Hepatocyte (in vitro differentiated cells): ENCODE measurements around the gene MBD6. TPM values are rescaled to one million over a fixed set of nuclear protein-coding genes. Genes with fewer than 3 reads are reported as not detected.

Experiments used
- DNase-seq: peaks from one replicate; pipeline ENCODE4 v3.0.0-alpha.2; 2016; ENCODE audit warnings: low spot score
- H2AFZ ChIP-seq: fragments of 200-600 bp; sonication (generic); 2 replicates; pipeline ENCODE4 v1.6.0; 2016; ENCODE audit warnings: antibody characterized with exemption, mild to moderate bottlenecking
- H3K27ac ChIP-seq: fragments of 200-600 bp; sonication (generic); 2 replicates; pipeline ENCODE4 v1.5.1; 2016; ENCODE audit warnings: mild to moderate bottlenecking
- H3K27me3 ChIP-seq: fragments of 200-600 bp; sonication (generic); 2 replicates; pipeline ENCODE4 v1.6.1; 2016
- H3K36me3 ChIP-seq: fragments of 200-600 bp; sonication (generic); replicated peaks from 2 replicates; pipeline ENCODE4 v1.5.1; 2016; ENCODE audit warnings: low read depth; ENCODE audit not compliant: insufficient read depth
- H3K4me1 ChIP-seq: fragments of 200-600 bp; sonication (generic); 2 replicates; pipeline ENCODE4 v1.5.1; 2016; ENCODE audit warnings: mild to moderate bottlenecking, moderate library complexity; ENCODE audit not compliant: insufficient read depth
- H3K4me2 ChIP-seq: fragments of 200-600 bp; sonication (generic); 2 replicates; pipeline ENCODE4 v1.6.0; 2016
- H3K4me3 ChIP-seq: fragments of 200-600 bp; sonication (generic); 2 replicates; pipeline ENCODE4 v1.5.1; 2016; ENCODE audit warnings: mild to moderate bottlenecking
- H3K79me2 ChIP-seq: fragments of 200-600 bp; sonication (generic); 2 replicates; pipeline ENCODE4 v1.6.0; 2017; ENCODE audit warnings: mild to moderate bottlenecking
- H3K9me2 ChIP-seq: fragments of 200-600 bp; sonication (generic); replicated peaks from 2 replicates; pipeline ENCODE4 v1.6.0; 2017; ENCODE audit warnings: mild to moderate bottlenecking; ENCODE audit not compliant: insufficient read depth
- H3K9me3 ChIP-seq: fragments of 200-600 bp; sonication (generic); 2 replicates; pipeline ENCODE4 v1.5.1; 2016; ENCODE audit warnings: low read depth, mild to moderate bottlenecking
- H4K20me1 ChIP-seq: fragments of 200-600 bp; sonication (generic); 2 replicates; pipeline ENCODE4 v1.6.0; 2016; ENCODE audit warnings: mild to moderate bottlenecking; ENCODE audit not compliant: insufficient read depth, poor library complexity, severe bottlenecking
- EZH2 ChIP-seq: fragments of 200-600 bp; sonication (generic); IDR thresholded peaks from 2 replicates; pipeline ENCODE4 v1.6.1; 2016; ENCODE audit warnings: antibody characterized with exemption, mild to moderate bottlenecking, borderline replicate concordance
- EZH2phosphoT487 ChIP-seq: fragments of 200-600 bp; sonication (generic); IDR thresholded peaks from one replicate; pipeline ENCODE4 v1.6.1; 2018; ENCODE audit warnings: antibody characterized with exemption, mild to moderate bottlenecking, low read depth, moderate library complexity; ENCODE audit not compliant: unreplicated experiment, severe bottlenecking
- WGBS: methylation state at CpG from one replicate; pipeline ENCODE4 v1.1.6; 2016; ENCODE audit warnings: low lambda C conversion rate; ENCODE audit errors: missing lambda C conversion rate; 5-methylcytosine and 5-hydroxymethylcytosine counted together
- polyA plus RNA-seq: library from polyadenylated mRNA; unstranded; fragments of >200 nt; fragmentation: Nextera tagmentation; extraction: Ambion mirVana; gene quantifications from 2 replicates; pipeline ENCODE4 v1.2.1, GENCODE V29; 2016
- total RNA-seq: library from RNA; depleted of rRNA; stranded (reverse); fragments of >200 nt; gene quantifications from 2 replicates; pipeline ENCODE4 v1.2.3, GENCODE V29; 2014
- TF ChIP-seq, protein P1 (sequence below): fragments of 200-600 bp; sonication (generic); IDR thresholded peaks from 2 replicates; pipeline ENCODE4 v1.5.1; 2016; ENCODE audit warnings: antibody characterized with exemption, mild to moderate bottlenecking; ENCODE audit not compliant: poor library complexity

The MBD6 gene
- total and polyA plus RNA-seq, 2 experiments from 2014 or later = 7.0 to 35.2 TPM

DNA sequence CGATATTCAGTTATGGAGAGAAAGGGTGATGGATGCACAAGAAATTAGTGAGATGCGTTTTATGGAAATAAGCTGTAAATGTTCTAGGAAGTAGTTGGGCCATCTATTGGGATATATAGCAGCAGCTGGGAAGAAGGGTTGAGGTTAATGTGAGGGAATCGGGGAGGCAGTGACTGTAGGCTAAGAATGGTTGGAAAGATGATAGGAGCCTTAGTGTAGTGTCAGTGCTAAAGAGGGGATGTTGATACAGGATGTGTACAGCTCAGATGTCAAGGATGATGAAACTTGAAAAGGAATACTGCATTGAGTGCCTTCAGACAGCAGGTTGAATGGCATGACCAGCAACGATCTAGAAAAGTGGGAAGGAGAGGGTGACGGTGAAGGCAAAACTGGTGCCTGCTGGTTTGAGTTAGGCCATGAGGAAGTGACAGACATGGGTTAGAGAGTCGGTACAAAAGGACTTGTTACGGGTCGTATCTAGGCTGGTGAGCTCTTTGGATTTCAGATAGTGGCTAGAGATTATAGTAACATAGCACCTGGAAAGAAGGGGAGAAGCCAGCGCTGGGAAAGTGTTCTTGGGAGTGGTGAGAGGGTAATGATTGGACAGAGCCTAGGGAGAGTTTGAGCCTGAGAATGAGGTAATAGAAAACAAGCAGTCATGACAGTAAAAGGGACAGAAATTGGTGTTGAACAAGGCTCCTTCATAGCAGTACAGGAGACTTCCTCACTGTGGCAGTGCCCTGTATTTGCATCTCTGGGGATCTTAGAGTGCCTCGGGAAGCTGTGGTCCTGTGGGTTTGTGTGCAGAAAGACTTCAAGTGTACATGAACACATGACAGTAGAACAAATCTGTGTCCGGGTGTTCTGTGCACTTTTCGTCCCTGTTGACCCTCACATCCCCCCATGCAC is 25.1 kb upstream of the MBD6 start:
- 95% methylated on average over 12 of the region's 12 CpGs for WGBS
- H3K4me1 ChIP-seq = no peaks in the 10 kb centered on the region
- H4K20me1 ChIP-seq = no peaks in the 10 kb centered on the region
- H2AFZ ChIP-seq = no peak overlapping the region
- no peaks in the 10 kb centered on the region for H3K9me2 ChIP-seq
- no peaks in the 10 kb centered on the region for H3K9me3 ChIP-seq
- no peaks in the 10 kb centered on the region for H3K27me3 ChIP-seq
- H3K4me3 ChIP-seq = no peak overlapping the region
- TF ChIP-seq EZH2phosphoT487 = no peak
- no peak for TF ChIP-seq EZH2
- TF ChIP-seq, protein P1, sequence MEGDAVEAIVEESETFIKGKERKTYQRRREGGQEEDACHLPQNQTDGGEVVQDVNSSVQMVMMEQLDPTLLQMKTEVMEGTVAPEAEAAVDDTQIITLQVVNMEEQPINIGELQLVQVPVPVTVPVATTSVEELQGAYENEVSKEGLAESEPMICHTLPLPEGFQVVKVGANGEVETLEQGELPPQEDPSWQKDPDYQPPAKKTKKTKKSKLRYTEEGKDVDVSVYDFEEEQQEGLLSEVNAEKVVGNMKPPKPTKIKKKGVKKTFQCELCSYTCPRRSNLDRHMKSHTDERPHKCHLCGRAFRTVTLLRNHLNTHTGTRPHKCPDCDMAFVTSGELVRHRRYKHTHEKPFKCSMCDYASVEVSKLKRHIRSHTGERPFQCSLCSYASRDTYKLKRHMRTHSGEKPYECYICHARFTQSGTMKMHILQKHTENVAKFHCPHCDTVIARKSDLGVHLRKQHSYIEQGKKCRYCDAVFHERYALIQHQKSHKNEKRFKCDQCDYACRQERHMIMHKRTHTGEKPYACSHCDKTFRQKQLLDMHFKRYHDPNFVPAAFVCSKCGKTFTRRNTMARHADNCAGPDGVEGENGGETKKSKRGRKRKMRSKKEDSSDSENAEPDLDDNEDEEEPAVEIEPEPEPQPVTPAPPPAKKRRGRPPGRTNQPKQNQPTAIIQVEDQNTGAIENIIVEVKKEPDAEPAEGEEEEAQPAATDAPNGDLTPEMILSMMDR = no peak
- H3K4me2 ChIP-seq = no peak overlapping the region
- no peaks in the 10 kb centered on the region for H3K79me2 ChIP-seq
- H3K36me3 ChIP-seq = no peaks in the 10 kb centered on the region
- H3K27ac ChIP-seq = no peak overlapping the region
- DNase-seq = no peak

DNA sequence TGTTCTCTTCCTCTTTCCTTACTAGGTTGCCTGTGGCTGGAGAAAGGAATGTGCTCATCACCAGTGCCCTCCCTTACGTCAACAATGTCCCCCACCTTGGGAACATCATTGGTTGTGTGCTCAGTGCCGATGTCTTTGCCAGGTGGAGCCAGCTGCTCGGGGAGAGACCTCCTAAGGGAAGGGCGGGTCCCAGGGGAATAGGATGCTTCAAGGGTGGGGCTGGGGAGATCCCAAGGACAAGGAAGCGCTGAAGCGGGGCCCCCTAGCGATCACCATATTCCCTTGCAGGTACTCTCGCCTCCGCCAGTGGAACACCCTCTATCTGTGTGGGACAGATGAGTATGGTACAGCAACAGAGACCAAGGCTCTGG is 24.5 kb upstream of the MBD6 start:
- Histone ChIP-seq H4K20me1 (no peaks in the 10 kb centered on the region), H3K27me3 (no peaks in the 10 kb centered on the region), H2AFZ (no peak overlapping the region), H3K4me1 (no peaks in the 10 kb centered on the region), H3K9me3 (no peaks in the 10 kb centered on the region), H3K4me3 (no peak overlapping the region), H3K27ac (no peak overlapping the region), H3K4me2 (no peak overlapping the region), H3K9me2 (no peaks in the 10 kb centered on the region), H3K79me2 (no peaks in the 10 kb centered on the region), H3K36me3 (no peaks in the 10 kb centered on the region)
- DNase-seq = no peak
- 89% methylated on average over 9 of the region's 9 CpGs for WGBS
- TF ChIP-seq EZH2 (no peak), EZH2phosphoT487 (no peak)
- TF ChIP-seq, protein P1 = no peak

DNA sequence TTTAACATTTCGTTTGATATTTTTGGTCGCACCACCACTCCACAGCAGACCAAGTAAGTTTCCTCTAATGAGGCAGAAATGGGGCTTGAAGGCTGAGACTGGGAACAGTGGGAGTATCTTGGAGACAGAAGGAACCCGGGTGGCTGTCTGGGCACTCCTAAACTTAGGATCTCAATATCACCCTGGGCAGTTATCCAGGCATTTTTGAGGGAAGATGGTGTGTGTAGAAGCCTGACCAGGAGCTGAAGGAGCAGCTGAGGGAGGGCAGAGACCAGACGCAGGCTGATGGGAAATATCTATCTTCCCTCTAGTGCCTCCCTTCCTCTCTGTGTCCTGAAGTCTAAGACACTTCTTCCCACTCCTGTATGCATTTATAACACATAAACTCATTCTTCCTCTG is 24.1 kb upstream of the MBD6 start:
- H4K20me1 ChIP-seq = no peaks in the 10 kb centered on the region
- no peaks in the 10 kb centered on the region for H3K36me3 ChIP-seq
- H3K79me2 ChIP-seq = no peaks in the 10 kb centered on the region
- DNase-seq = no peak
- no peaks in the 10 kb centered on the region for H3K9me2 ChIP-seq
- no peaks in the 10 kb centered on the region for H3K27me3 ChIP-seq
- no peak overlapping the region for H3K4me3 ChIP-seq
- no peaks in the 10 kb centered on the region for H3K9me3 ChIP-seq
- H3K4me1 ChIP-seq = no peaks in the 10 kb centered on the region
- no peak overlapping the region for H3K27ac ChIP-seq
- H2AFZ ChIP-seq = no peak overlapping the region
- TF ChIP-seq EZH2phosphoT487 = no peak
- TF ChIP-seq, protein P1 = no peak
- H3K4me2 ChIP-seq = no peak overlapping the region
- 100% methylated on average over 4 of the region's 4 CpGs for WGBS
